DOHH2 (cell line): Measurements from ENCODE around the gene KHDC1.
"Not testable (repeated sequence)": the region's sequence is repeated elsewhere in the genome, so short reads cannot be mapped to it uniquely, and the experiment has no call there.

Experiments
- H3F3A ChIP-seq: fragments of 200-600 bp; sonication (generic), shearing (Covaris generic); 2 replicates; pipeline ENCODE4 v1.6.0; 2016; ENCODE audit warnings: antibody characterized with exemption, mild to moderate bottlenecking; ENCODE audit not compliant: control insufficient read depth, insufficient read depth
- H3K27ac ChIP-seq: fragments of 200-600 bp; sonication (generic); 2 replicates; pipeline ENCODE4 v1.5.1; 2014; ENCODE audit warnings: low read depth, mild to moderate bottlenecking, low read length, moderate library complexity
- H3K27me3 ChIP-seq: fragments of 200-600 bp; sonication (generic); 2 replicates; pipeline ENCODE4 v1.6.1; 2014; ENCODE audit warnings: mild to moderate bottlenecking, low read length, mixed read lengths; ENCODE audit not compliant: control insufficient read depth
- H3K36me3 ChIP-seq: fragments of 200-600 bp; sonication (generic); 2 replicates; pipeline ENCODE4 v1.6.1; 2014; ENCODE audit warnings: mild to moderate bottlenecking, low read length, moderate library complexity, mixed read lengths; ENCODE audit not compliant: control insufficient read depth
- H3K4me1 ChIP-seq: fragments of 200-600 bp; sonication (generic); 2 replicates; pipeline ENCODE4 v1.6.1; 2014; ENCODE audit warnings: mild to moderate bottlenecking, low read length, mixed read lengths; ENCODE audit not compliant: control insufficient read depth
- H3K4me2 ChIP-seq: fragments of 200-600 bp; sonication (generic); 2 replicates; pipeline ENCODE4 v1.6.0; 2014; ENCODE audit warnings: mild to moderate bottlenecking, low read length, moderate library complexity
- H3K4me3 ChIP-seq: fragments of 200-600 bp; sonication (generic); 2 replicates; pipeline ENCODE4 v1.5.1; 2014; ENCODE audit warnings: mild to moderate bottlenecking, low read length, mixed read lengths
- H3K79me2 ChIP-seq: fragments of 200-600 bp; sonication (generic); 2 replicates; pipeline ENCODE4 v1.6.1; 2014; ENCODE audit warnings: mild to moderate bottlenecking, low read length, mixed read lengths; ENCODE audit not compliant: control insufficient read depth
- H3K9me2 ChIP-seq: fragments of 200-600 bp; sonication (generic); replicated peaks from 2 replicates; pipeline ENCODE4 v1.6.1; 2014; ENCODE audit warnings: mild to moderate bottlenecking, low read length, mixed read lengths; ENCODE audit not compliant: control insufficient read depth
- H3K9me3 ChIP-seq: fragments of 200-600 bp; sonication (generic); 2 replicates; pipeline ENCODE4 v1.6.1; 2014; ENCODE audit warnings: antibody characterized with exemption, low read length, mixed read lengths; ENCODE audit not compliant: control insufficient read depth, insufficient read depth
- H4K20me1 ChIP-seq: fragments of 200-600 bp; sonication (generic); 2 replicates; pipeline ENCODE4 v1.6.0; 2014; ENCODE audit warnings: low read depth, mild to moderate bottlenecking, antibody characterized with exemption, low read length, moderate library complexity; ENCODE audit not compliant: control insufficient read depth, insufficient read depth
- EZH2phosphoT487 ChIP-seq: fragments of 200-600 bp; sonication (generic); IDR thresholded peaks from 2 replicates; pipeline ENCODE4 v1.6.1; 2017; ENCODE audit warnings: borderline replicate concordance, mild to moderate bottlenecking, antibody characterized with exemption, low read length, moderate library complexity, mixed read lengths
- TF ChIP-seq, protein P1 (sequence below): fragments of 200-600 bp; sonication (generic); IDR thresholded peaks from one replicate; pipeline ENCODE4 v1.5.1; 2014; ENCODE audit warnings: antibody characterized with exemption, mild to moderate bottlenecking, low read depth, low read length; ENCODE audit not compliant: poor library complexity, severe bottlenecking

The KHDC1 gene, protein sequence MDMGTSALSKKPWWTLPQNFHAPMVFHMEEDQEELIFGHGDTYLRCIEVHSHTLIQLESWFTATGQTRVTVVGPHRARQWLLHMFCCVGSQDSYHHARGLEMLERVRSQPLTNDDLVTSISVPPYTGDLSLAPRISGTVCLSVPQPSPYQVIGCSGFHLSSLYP

DNA sequence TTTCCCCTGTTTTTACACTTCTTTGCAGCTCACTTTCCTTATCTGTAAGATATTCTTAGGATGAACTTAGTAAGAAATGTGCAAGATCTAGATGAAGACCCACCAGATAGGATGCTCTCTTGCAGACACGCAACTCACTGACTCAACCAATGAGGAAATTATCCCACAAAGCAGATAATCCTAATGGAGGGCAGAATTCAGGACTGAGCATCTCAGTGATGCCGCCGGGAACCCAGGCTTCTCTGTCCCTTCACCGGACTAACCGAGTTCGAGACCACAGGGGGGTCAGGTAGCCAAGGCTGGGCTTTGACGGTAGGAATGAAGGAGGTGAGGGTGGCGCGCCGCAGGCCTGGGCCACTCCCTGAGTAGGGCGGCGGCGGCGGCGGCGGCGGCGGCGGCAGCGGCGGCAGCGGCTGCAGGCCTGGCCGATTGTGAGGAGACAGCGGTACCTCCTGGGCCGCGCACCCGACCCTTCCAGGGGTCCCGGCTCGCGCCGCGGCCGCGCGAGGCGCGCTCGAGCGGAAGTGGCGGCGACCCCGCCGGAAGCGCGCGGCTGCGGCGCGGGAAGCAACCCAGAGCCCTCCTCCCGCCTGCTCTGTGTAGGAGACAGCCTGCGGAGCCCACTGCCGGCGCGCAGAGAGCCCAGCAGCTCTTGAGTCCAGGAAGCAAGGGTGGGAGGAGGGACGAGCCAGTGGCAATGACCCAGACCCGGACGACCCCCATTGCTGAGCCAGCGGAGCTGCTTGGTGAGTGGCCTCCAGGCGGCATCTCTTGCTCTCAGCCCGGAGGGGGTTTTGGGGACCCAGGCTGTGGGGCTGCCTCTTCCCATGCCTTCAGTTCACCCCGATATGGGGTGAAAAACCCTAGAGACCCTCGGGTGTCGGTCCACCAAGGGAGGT lies at the start of gene KHDC1:
KHDC1 (minus strand) TSS at position 526 of the 899 bp plus-strand sequence. CDS start 20,679 bp downstream, outside the sequence.
- no peaks in the 10 kb centered on the region for H4K20me1 ChIP-seq
- no peaks in the 10 kb centered on the region for H3K9me3 ChIP-seq
- peaks cover 53% of the 10 kb centered on the region for H3K79me2 ChIP-seq
- no peaks in the 10 kb centered on the region for H3K27me3 ChIP-seq
- H3K4me1 ChIP-seq, result peaks cover 49% of the 10 kb centered on the region
- peak within 1 kb of the TSS; percentile 90 for H3K4me3 ChIP-seq
- H3K27ac ChIP-seq, result peak within 1 kb of the TSS; percentile 60
- peaks cover 7% of the 10 kb centered on the region for H3F3A ChIP-seq
- H3K36me3 ChIP-seq, result peaks cover 24% of the 10 kb centered on the region
- TF ChIP-seq, protein P1, sequence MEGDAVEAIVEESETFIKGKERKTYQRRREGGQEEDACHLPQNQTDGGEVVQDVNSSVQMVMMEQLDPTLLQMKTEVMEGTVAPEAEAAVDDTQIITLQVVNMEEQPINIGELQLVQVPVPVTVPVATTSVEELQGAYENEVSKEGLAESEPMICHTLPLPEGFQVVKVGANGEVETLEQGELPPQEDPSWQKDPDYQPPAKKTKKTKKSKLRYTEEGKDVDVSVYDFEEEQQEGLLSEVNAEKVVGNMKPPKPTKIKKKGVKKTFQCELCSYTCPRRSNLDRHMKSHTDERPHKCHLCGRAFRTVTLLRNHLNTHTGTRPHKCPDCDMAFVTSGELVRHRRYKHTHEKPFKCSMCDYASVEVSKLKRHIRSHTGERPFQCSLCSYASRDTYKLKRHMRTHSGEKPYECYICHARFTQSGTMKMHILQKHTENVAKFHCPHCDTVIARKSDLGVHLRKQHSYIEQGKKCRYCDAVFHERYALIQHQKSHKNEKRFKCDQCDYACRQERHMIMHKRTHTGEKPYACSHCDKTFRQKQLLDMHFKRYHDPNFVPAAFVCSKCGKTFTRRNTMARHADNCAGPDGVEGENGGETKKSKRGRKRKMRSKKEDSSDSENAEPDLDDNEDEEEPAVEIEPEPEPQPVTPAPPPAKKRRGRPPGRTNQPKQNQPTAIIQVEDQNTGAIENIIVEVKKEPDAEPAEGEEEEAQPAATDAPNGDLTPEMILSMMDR, result no peak
- TF ChIP-seq EZH2phosphoT487, result no peak
- no peaks in the 10 kb centered on the region for H3K9me2 ChIP-seq
- peak within 1 kb of the TSS; percentile 88 for H3K4me2 ChIP-seq

DNA sequence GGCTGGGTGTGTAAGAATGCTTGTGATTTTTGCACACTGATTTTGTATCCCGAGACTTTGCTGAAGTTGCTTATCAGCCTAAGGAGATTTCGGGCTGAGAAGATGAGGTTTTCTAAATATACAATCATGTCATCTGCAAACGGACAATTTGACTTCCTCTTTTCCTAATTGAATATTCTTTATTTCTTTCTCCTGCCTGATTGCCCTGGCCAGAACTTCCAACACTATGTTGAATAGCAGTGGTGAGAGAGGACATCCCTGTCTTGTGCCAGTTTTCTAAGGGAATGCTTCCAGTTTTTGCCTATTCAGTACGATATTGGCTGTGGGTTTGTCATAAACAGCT lies 47.5 kb upstream of the KHDC1 start:
- not testable (repeated sequence) for H3K36me3 ChIP-seq, H3F3A ChIP-seq, H3K9me3 ChIP-seq, H3K27me3 ChIP-seq, H3K9me2 ChIP-seq, H4K20me1 ChIP-seq
- H3K27ac ChIP-seq, result peak overlapping the region; percentile 65
- H3K4me3 ChIP-seq, result peak overlapping the region; percentile 98
- peaks cover 45% of the 10 kb centered on the region for H3K79me2 ChIP-seq
- peaks cover 30% of the 10 kb centered on the region for H3K4me1 ChIP-seq
- peak overlapping the region; percentile 95 for H3K4me2 ChIP-seq

DNA sequence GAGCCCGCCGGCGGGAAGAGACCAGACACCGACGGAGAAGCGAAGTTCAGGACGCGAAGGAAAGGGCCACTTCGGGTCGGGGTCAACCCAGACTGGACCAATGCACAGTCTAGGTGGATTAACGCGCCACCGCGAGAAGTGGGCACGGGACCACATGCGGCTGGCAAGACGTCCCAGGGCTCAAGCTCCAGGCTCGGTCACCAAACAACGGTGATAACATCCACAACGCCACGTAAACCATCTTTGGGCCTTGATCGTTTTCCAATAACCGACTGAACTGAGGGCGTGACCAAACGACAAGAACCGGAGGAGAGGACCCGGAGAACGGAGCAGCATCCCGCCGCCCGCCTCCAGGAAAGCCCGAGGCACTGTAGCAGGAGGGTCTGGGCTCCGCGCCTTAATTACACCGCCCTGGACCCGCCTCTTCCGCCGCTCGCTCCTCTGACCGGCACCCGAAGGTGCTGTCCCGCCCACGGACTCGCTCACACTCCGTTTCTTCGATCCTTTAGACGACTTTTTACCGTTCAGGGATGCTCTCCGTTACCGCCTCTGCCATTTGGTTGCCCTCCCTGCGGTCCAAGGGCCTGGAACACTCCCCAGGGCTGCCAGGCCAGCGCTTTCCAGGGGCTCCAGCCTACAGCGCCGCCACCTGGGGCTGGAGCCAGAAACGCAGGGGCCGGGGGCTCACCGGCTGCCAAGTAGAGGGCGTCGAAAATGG lies 46.9 kb upstream of the KHDC1 start:
- Histone ChIP-seq H3F3A (no peaks in the 10 kb centered on the region), H3K79me2 (peaks cover 49% of the 10 kb centered on the region), H3K36me3 (peaks cover 6% of the 10 kb centered on the region), H3K9me3 (no peaks in the 10 kb centered on the region), H3K27ac (peak overlapping the region; percentile 65), H3K4me2 (peak overlapping the region; percentile 95), H3K4me3 (peak overlapping the region; percentile 98), H3K4me1 (peaks cover 30% of the 10 kb centered on the region), H3K27me3 (no peaks in the 10 kb centered on the region), H4K20me1 (peaks cover 6% of the 10 kb centered on the region; the same call in 1 of the 2 replicates), H3K9me2 (no peaks in the 10 kb centered on the region)
- TF ChIP-seq EZH2phosphoT487, result no peak
- TF ChIP-seq, protein P1, result peak; percentile 86
